CD4-positive, alpha-beta T cell (primary cell): Measurements from ENCODE around the gene CYP11A1. TPM values are rescaled to one million over a fixed set of nuclear protein-coding genes. Genes with fewer than 3 reads are reported as not detected.

Source experiments
- ATAC-seq: fragments of 200-7000 bp; cut with Tn5 transposase; one replicate; pipeline ENCODE4 v1.10.0; 2022; ENCODE audit warnings: mild to moderate bottlenecking; ENCODE audit not compliant: poor library complexity
- CTCF ChIA-PET: fragments of 350-600 bp; sonication (Branson Sonifier 250); formaldehyde crosslinking; loops from one replicate; lab custom pipeline; 2021; ENCODE audit warnings: antibody characterized with exemption, inconsistent platforms; lab: Charles Lee
- POLR2A ChIA-PET: fragments of 350-600 bp; sonication (Branson Sonifier 250); formaldehyde crosslinking; loops from one replicate; lab custom pipeline; 2021; ENCODE audit warnings: antibody characterized with exemption, inconsistent platforms; lab: Charles Lee
- DNase-seq, 14 experiments: peaks; one replicate each; pipeline ENCODE4 v3.0.0-alpha.2; 2013 to 2020; ENCODE audit warnings: mixed read lengths in 2 of 14
- H3K27ac ChIP-seq, 2 donors: one replicate each; pipeline versions ENCODE4 v1.5.1 to v1.7.0; 2013; ENCODE audit warnings: low read length in 2 of 2, low read depth in 1 of 2, mild to moderate bottlenecking in 1 of 2
- H3K27me3 ChIP-seq, 2 experiments: 1 replicate in 1 of 2; 2 replicates in 1 of 2; pipeline versions ENCODE4 v1.6.1 to v1.7.0; 2013; ENCODE audit warnings: low read length in 2 of 2, control low read depth in 1 of 2, mild to moderate bottlenecking in 1 of 2, moderate library complexity in 1 of 2; ENCODE audit not compliant: insufficient read depth in 2 of 2, control insufficient read depth in 1 of 2
- H3K36me3 ChIP-seq: one replicate; pipeline ENCODE4 v1.6.1; 2013; ENCODE audit warnings: low read length, control low read depth; ENCODE audit not compliant: insufficient read depth
- H3K4me1 ChIP-seq: one replicate; pipeline ENCODE4 v1.6.1; 2013; ENCODE audit warnings: low read length, control low read depth; ENCODE audit not compliant: insufficient read depth
- H3K4me3 ChIP-seq: one replicate; pipeline ENCODE4 v1.5.1; 2013; ENCODE audit warnings: mild to moderate bottlenecking, low read length, moderate library complexity
- H3K9me3 ChIP-seq, 2 experiments: 1 replicate in 1 of 2; 2 replicates in 1 of 2; pipeline versions ENCODE4 v1.6.1 to v1.7.0; 2013; ENCODE audit warnings: low read length in 2 of 2, mild to moderate bottlenecking in 2 of 2, control low read depth in 1 of 2, moderate library complexity in 1 of 2; ENCODE audit not compliant: control insufficient read depth in 1 of 2, insufficient read depth in 1 of 2
- H3K27ac Mint-ChIP-seq: one replicate; pipeline ENCODE4 v1.8.0; 2020; ENCODE audit warnings: mixed read lengths
- H3K27me3 Mint-ChIP-seq: one replicate; pipeline ENCODE4 v1.8.0; 2021; ENCODE audit warnings: mixed read lengths
- H3K36me3 Mint-ChIP-seq: one replicate; pipeline ENCODE4 v1.8.0; 2021; ENCODE audit warnings: low read depth, mixed read lengths
- H3K4me1 Mint-ChIP-seq: one replicate; pipeline ENCODE4 v1.8.0; 2021; ENCODE audit warnings: low read depth, mixed read lengths
- H3K4me3 Mint-ChIP-seq: one replicate; pipeline ENCODE4 v1.8.0; 2020; ENCODE audit warnings: mild to moderate bottlenecking, mixed read lengths
- H3K9me3 Mint-ChIP-seq: one replicate; pipeline ENCODE4 v1.8.0; 2020; ENCODE audit warnings: mixed read lengths
- intact Hi-C, 2 experiments: fragments of 100-400 bp; cut with DNase I in 1 of 2; cut with micrococcal nuclease in 1 of 2; formaldehyde crosslinking; loops; one replicate each; pipeline versions ENCODE4 v1.15.1 to v1.9.0; 2023 to 2025; cut with DNase I, micrococcal nuclease
- total RNA-seq, 174 experiments: library from RNA in 2 of 174; stranded (reverse) in 2 of 174; gene quantifications; one replicate each; pipeline ENCODE4 v1.2.3 and lab custom pipeline; 2021 to 2026
- TF ChIP-seq, protein P1 (sequence below): fragments of 200-600 bp; IDR thresholded peaks from one replicate; pipeline ENCODE4 v1.8.0; 2022; ENCODE audit warnings: antibody characterized with exemption, mild to moderate bottlenecking

The CYP11A1 gene
- total RNA-seq, 2 experiments from 2014 or later: not detected

DNA sequence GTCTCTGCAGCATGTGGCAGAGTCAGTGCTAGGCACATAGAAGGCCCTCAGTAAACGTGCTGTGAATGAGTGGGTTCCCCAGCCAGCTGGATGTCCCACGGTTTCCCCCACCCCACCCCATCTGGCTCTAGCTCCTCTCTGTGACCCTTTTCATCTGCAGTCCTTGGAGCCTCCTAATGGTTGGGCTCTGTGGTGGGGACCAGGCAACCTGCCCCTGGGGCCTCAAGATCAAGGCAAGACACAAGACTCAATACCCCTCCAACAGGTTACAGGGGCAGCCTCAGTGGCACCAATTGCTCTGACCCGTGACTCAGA is 17.1 kb upstream of the CYP11A1 start:
- ChIA-PET POLR2A (no interaction called here), CTCF (interaction anchor here (1.1 to 1.6 kb wide), 3 partner anchors 10 to 54 kb away, joined by 3 to 7 read pairs (median 4); no protein-coding TSS in a partner anchor)
- intact Hi-C loops: loop anchor here in 1 of 2 experiments (5.0 kb wide), 1 partner anchor 563 kb away; no protein-coding TSS in a partner anchor
- H3K27me3 Mint-ChIP-seq: no peaks in the 10 kb centered on the region
- H3K9me3 Mint-ChIP-seq: no peaks in the 10 kb centered on the region
- Histone ChIP-seq H3K4me1 (peaks cover 36% of the 10 kb centered on the region), H3K36me3 (no peaks in the 10 kb centered on the region), H3K9me3 (no peaks in the 10 kb centered on the region), H3K27ac (peak overlapping the region in 1 of 2 donors; percentile 25), H3K27me3 (no peaks in the 10 kb centered on the region), H3K4me3 (no peak overlapping the region)
- peaks cover 19% of the 10 kb centered on the region for H3K4me1 Mint-ChIP-seq
- H3K27ac Mint-ChIP-seq: peak overlapping the region; percentile 70
- TF ChIP-seq, protein P1, sequence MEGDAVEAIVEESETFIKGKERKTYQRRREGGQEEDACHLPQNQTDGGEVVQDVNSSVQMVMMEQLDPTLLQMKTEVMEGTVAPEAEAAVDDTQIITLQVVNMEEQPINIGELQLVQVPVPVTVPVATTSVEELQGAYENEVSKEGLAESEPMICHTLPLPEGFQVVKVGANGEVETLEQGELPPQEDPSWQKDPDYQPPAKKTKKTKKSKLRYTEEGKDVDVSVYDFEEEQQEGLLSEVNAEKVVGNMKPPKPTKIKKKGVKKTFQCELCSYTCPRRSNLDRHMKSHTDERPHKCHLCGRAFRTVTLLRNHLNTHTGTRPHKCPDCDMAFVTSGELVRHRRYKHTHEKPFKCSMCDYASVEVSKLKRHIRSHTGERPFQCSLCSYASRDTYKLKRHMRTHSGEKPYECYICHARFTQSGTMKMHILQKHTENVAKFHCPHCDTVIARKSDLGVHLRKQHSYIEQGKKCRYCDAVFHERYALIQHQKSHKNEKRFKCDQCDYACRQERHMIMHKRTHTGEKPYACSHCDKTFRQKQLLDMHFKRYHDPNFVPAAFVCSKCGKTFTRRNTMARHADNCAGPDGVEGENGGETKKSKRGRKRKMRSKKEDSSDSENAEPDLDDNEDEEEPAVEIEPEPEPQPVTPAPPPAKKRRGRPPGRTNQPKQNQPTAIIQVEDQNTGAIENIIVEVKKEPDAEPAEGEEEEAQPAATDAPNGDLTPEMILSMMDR: no peak
- no peak for ATAC-seq
- no peak overlapping the region for H3K4me3 Mint-ChIP-seq
- DNase-seq: no peak
- no peaks in the 10 kb centered on the region for H3K36me3 Mint-ChIP-seq

DNA sequence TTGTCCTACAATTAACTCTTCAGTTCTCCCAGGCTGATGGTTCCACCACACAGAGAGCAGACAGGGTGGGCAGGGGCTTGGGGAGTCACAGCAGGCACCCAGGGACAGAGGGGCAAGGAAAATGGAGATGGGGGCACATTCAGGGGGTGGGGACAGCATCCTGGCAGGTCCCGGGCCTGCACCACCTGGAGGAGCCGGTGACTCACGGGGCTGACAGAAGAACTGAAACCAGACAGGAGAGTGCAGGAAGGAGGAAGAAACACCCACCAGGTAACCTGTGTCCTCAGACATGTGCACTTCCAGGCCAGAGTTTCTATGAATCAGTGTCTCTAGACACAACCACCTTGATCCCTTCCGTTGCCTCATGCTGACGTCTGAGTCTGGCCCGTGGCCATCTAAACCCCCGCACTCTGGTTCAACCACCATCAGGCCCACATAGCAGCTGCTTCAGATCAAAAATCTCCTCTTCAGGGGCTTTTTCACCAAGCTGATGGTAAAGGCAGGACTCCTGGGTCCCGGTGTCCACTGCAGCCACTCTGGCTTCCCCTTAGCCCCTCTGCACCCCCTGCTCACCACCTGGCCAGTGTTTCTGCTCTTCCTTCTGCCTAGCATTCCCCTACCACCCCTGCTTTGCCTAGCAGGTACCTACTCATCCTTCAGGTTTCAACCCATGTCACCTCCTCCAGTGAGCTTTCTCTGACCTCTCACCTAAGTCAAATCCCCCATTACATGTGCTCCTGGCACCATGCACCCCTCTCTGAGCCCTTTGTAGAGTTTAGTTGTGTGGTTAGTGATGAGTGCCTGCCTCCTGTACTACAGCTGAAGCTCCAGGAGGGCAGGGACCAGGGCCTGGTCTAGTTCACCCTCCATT is 16.5 kb upstream of the CYP11A1 start:
- Mint-ChIP-seq H3K36me3 (no peaks in the 10 kb centered on the region), H3K9me3 (no peaks in the 10 kb centered on the region), H3K27me3 (no peaks in the 10 kb centered on the region), H3K27ac (peak overlapping the region; percentile 70), H3K4me1 (peaks cover 19% of the 10 kb centered on the region), H3K4me3 (no peak overlapping the region)
- intact Hi-C loops: loop anchor here in 1 of 2 experiments (5.0 kb wide), 1 partner anchor 563 kb away; no protein-coding TSS in a partner anchor
- Histone ChIP-seq H3K27ac (peak overlapping the region in 1 of 2 donors; percentile 25), H3K4me1 (peaks cover 39% of the 10 kb centered on the region), H3K27me3 (no peaks in the 10 kb centered on the region), H3K4me3 (no peak overlapping the region), H3K9me3 (no peaks in the 10 kb centered on the region), H3K36me3 (no peaks in the 10 kb centered on the region)
- ChIA-PET POLR2A (no interaction called here), CTCF (interaction anchor here (1.1 to 1.4 kb wide), 2 partner anchors 12 to 55 kb away, joined by 3 to 4 read pairs; no protein-coding TSS in a partner anchor)
- ATAC-seq: peak; percentile 54
- TF ChIP-seq, protein P1: no peak
- peak in 7 of 14 experiments; percentile 16 to 65 (median 45) for DNase-seq

DNA sequence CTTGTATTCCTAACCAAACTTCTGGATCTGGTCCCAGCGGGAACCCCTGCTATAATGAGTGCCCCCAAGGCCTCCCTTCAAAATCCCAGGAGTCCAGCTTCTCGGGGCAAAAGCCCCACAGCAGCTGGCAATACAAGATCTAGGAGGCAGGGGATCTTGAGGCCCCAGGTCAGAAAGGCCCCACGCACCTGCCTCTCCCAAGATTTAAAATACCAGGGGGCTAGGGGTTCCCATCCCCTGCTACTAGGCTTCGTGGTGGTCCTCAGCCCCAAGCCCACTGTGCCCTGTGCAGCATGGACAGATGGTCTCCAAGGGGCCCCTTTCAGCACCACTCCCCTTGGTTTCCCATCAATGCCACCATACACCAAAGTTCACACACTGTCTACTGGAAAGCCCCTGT is 15.8 kb upstream of the CYP11A1 start:
- no peaks in the 10 kb centered on the region for H3K9me3 ChIP-seq
- no peak for ATAC-seq
- H3K36me3 ChIP-seq: no peaks in the 10 kb centered on the region
- Mint-ChIP-seq H3K9me3 (no peaks in the 10 kb centered on the region), H3K27me3 (no peaks in the 10 kb centered on the region), H3K4me3 (no peak overlapping the region), H3K36me3 (no peaks in the 10 kb centered on the region), H3K27ac (peak overlapping the region; percentile 70), H3K4me1 (peaks cover 19% of the 10 kb centered on the region)
- CTCF ChIA-PET: no interaction called here
- H3K27ac ChIP-seq: no peak overlapping the region
- H3K4me3 ChIP-seq: no peak overlapping the region
- TF ChIP-seq, protein P1: no peak
- intact Hi-C loops: loop anchor here in 1 of 2 experiments (5.0 kb wide), 1 partner anchor 564 kb away; no protein-coding TSS in a partner anchor
- H3K27me3 ChIP-seq: no peaks in the 10 kb centered on the region
- peaks cover 42% of the 10 kb centered on the region for H3K4me1 ChIP-seq
- POLR2A ChIA-PET: no interaction called here
- no peak for DNase-seq
